Measurements from ENCODE around the gene ANKRD33B.

Gene ANKRD33B

GRCh38 chr5:10639846-10640368 lies 76.0 kb downstream of the ANKRD33B start:
- DNase-seq = no peak

- no peak for DNase-seq
These were observed 78.5 kb downstream of the ANKRD33B start for GRCh38 chr5:10642367-10642766.

GRCh38 chr5:10644192-10644591 lies 80.3 kb downstream of the ANKRD33B start:
- no peak for DNase-seq

GRCh38 chr5:10645146-10645545 lies 81.3 kb downstream of the ANKRD33B start:
- no peak for DNase-seq

GRCh38 chr5:10645671-10646070 lies 81.8 kb downstream of the ANKRD33B start:
- no peak for DNase-seq

- no peak for DNase-seq
These were observed 83.8 kb downstream of the ANKRD33B start for GRCh38 chr5:10647640-10648039.

- no peak for DNase-seq
These were observed 85.2 kb downstream of the ANKRD33B start for GRCh38 chr5:10648806-10649665.

- no peak for DNase-seq
These were observed 86.0 kb downstream of the ANKRD33B start for GRCh38 chr5:10649666-10650380.

- DNase-seq = no peak
These were observed 88.3 kb downstream of the ANKRD33B start for GRCh38 chr5:10652151-10652550.

- no peak for DNase-seq
These were observed 88.7 kb downstream of the ANKRD33B start for GRCh38 chr5:10652606-10653005.

GRCh38 chr5:10653043-10653442 lies 89.2 kb downstream of the ANKRD33B start:
- DNase-seq = no peak

- no peak for DNase-seq
These were observed 90.0 kb downstream of the ANKRD33B start for GRCh38 chr5:10653751-10654400.

- no peak for DNase-seq
These were observed 90.7 kb downstream of the ANKRD33B start for GRCh38 chr5:10654566-10654965.

- no peak for DNase-seq
These were observed 91.5 kb downstream of the ANKRD33B start for GRCh38 chr5:10655161-10655971.

GRCh38 chr5:10655972-10656830 lies 92.3 kb downstream of the ANKRD33B start:
- no peak for DNase-seq

GRCh38 chr5:10658265-10658664 lies 94.4 kb downstream of the ANKRD33B start:
- no peak for DNase-seq

- no peak for DNase-seq
These were observed 96.3 kb downstream of the ANKRD33B start for GRCh38 chr5:10660135-10660534.

GRCh38 chr5:10660720-10661387 lies 97.0 kb downstream of the ANKRD33B start:
- DNase-seq = no peak

GRCh38 chr5:10661401-10661800 lies 97.5 kb downstream of the ANKRD33B start:
- no peak for DNase-seq

GRCh38 chr5:10662083-10662482 lies 98.2 kb downstream of the ANKRD33B start:
- DNase-seq = no peak

Measured in stimulated activated CD4-positive, alpha-beta T cell treated with anti-CD3 and anti-CD28 coated beads, Interleukin-4, amount 100 ng/mL, for 24 hours (primary cell).